Measurements from ENCODE around the gene MBD6.

- TF ChIP-seq CTCF (optimal IDR thresholded peaks at IDR 0.05 in 1 of 3, IDR thresholded peaks at IDR 0.05 in 1 of 3, conservative IDR thresholded peaks at IDR 0.05 in 1 of 3; ENCODE audit: extremely low read depth in 1 of 3, insufficient read depth in 2 of 3, low read length in 3 of 3) (no peak), EZH2 (IDR thresholded peaks at IDR 0.05; ENCODE audit: low read length) (no peak)
These were observed 52.2 kb downstream of the MBD6 start for GRCh38 chr12:57574795-57575194.

Data from keratinocyte (primary cell).